Ishikawa (cell line): ENCODE measurements around the gene ACTN2.

ENCODE experiments used
- CEBPB ChIP-seq: IDR thresholded peaks from 2 replicates; pipeline ENCODE4 v1.6.1; 2012
- CREB1 ChIP-seq: IDR thresholded peaks from 2 replicates; pipeline ENCODE4 v1.6.1; 2012; ENCODE audit warnings: low read depth
- EGR1 ChIP-seq: IDR thresholded peaks from 2 replicates; pipeline ENCODE4 v1.6.1; 2012
- EP300 ChIP-seq: IDR thresholded peaks from 2 replicates; pipeline ENCODE4 v1.6.1; 2012; ENCODE audit warnings: borderline replicate concordance
- FOXM1 ChIP-seq: IDR thresholded peaks from 2 replicates; pipeline ENCODE4 v1.6.1; 2012; ENCODE audit warnings: low read depth, borderline replicate concordance
- MAX ChIP-seq: IDR thresholded peaks from 2 replicates; pipeline ENCODE4 v1.6.1; 2012
- NFIC ChIP-seq: IDR thresholded peaks from 2 replicates; pipeline ENCODE4 v1.6.1; 2012
- RAD21 ChIP-seq: IDR thresholded peaks from 2 replicates; pipeline ENCODE4 v1.6.1; 2012; ENCODE audit warnings: low read depth
- REST ChIP-seq: IDR thresholded peaks from 2 replicates; pipeline ENCODE4 v1.6.1; 2012; ENCODE audit warnings: low read depth, mild to moderate bottlenecking
- TAF1 ChIP-seq: IDR thresholded peaks from 2 replicates; pipeline ENCODE4 v1.6.1; 2012; ENCODE audit warnings: low read depth, mild to moderate bottlenecking
- TCF12 ChIP-seq: IDR thresholded peaks from 2 replicates; pipeline ENCODE4 v1.6.1; 2012; ENCODE audit warnings: low read depth
- TEAD4 ChIP-seq: IDR thresholded peaks from 2 replicates; pipeline ENCODE4 v1.6.1; 2012
- USF1 ChIP-seq: IDR thresholded peaks from 2 replicates; pipeline ENCODE4 v1.6.1; 2012
- YY1 ChIP-seq: IDR thresholded peaks from 2 replicates; pipeline ENCODE4 v1.6.1; 2012; ENCODE audit warnings: low read depth
- ZBTB7A ChIP-seq: IDR thresholded peaks from 2 replicates; pipeline ENCODE4 v1.6.1; 2012; ENCODE audit warnings: low read depth

ACTN2 gene

GRCh38 chr1:236724506-236724905 lies 38.2 kb downstream of the ACTN2 start:
- no peak for TF ChIP-seq CEBPB
- no peak for TF ChIP-seq TCF12

- no peak for TF ChIP-seq CREB1
- TF ChIP-seq MAX: no peak
- no peak for TF ChIP-seq CEBPB
- no peak for TF ChIP-seq FOXM1
- no peak for TF ChIP-seq TEAD4
- no peak for TF ChIP-seq TCF12
- no peak for TF ChIP-seq NFIC
- TF ChIP-seq ZBTB7A: no peak
- no peak for TF ChIP-seq RAD21
- no peak for TF ChIP-seq EP300
- TF ChIP-seq REST: no peak
- no peak for TF ChIP-seq YY1
- TF ChIP-seq TAF1: no peak
- TF ChIP-seq USF1: no peak
- TF ChIP-seq EGR1: no peak
These were observed 39.4 kb downstream of the ACTN2 start for GRCh38 chr1:236725668-236726067.

- TF ChIP-seq USF1: no peak
- TF ChIP-seq FOXM1: no peak
- TF ChIP-seq NFIC: no peak
- TF ChIP-seq EGR1: no peak
- TF ChIP-seq TCF12: no peak
- TF ChIP-seq CEBPB: no peak
- no peak for TF ChIP-seq CREB1
These were observed 41.2 kb downstream of the ACTN2 start for GRCh38 chr1:236727521-236727920.

- TF ChIP-seq EP300 (no peak), CREB1 (no peak), FOXM1 (no peak), TEAD4 (no peak), YY1 (no peak), RAD21 (no peak), REST (no peak), ZBTB7A (no peak)
These were observed 42.5 kb downstream of the ACTN2 start for GRCh38 chr1:236728752-236729151.

GRCh38 chr1:236733653-236734052 lies 47.4 kb downstream of the ACTN2 start:
- no peak for TF ChIP-seq FOXM1
- TF ChIP-seq REST: no peak
- no peak for TF ChIP-seq USF1
- no peak for TF ChIP-seq TCF12
- TF ChIP-seq EP300: no peak
